COLO668 (cell line): ENCODE data around the gene DTL.

Experiments
- DNase-seq: peaks from one replicate; lab custom pipeline; 2025; ENCODE audit not compliant: unreplicated experiment; lab: John Stamatoyannopoulos, UW

DTL gene

GRCh38 chr1:212121779-212122178 lies 86.2 kb downstream of the DTL start:
- no peak for DNase-seq

GRCh38 chr1:212124690-212125582 lies 89.4 kb downstream of the DTL start:
- DNase-seq, result no peak

GRCh38 chr1:212125654-212126053 lies 90.1 kb downstream of the DTL start:
- no peak for DNase-seq

- no peak for DNase-seq
Observed at GRCh38 chr1:212127221-212127620, 91.7 kb downstream of the DTL start.

- DNase-seq, result no peak
Observed at GRCh38 chr1:212129781-212130180, 94.2 kb downstream of the DTL start.

GRCh38 chr1:212132025-212132424 lies 96.5 kb downstream of the DTL start:
- DNase-seq, result no peak

GRCh38 chr1:212133319-212133718 lies 97.8 kb downstream of the DTL start:
- no peak for DNase-seq

GRCh38 chr1:212135166-212135565 lies 99.6 kb downstream of the DTL start:
- no peak for DNase-seq

- DNase-seq, result no peak
Observed at GRCh38 chr1:212137854-212138253, 102.3 kb downstream of the DTL start.

GRCh38 chr1:212138457-212138856 lies 102.9 kb downstream of the DTL start:
- no peak for DNase-seq

GRCh38 chr1:212139526-212140135 lies 104.1 kb downstream of the DTL start:
- DNase-seq, result no peak

GRCh38 chr1:212141404-212141803 lies 105.9 kb downstream of the DTL start:
- DNase-seq, result no peak

- DNase-seq, result no peak
Observed at GRCh38 chr1:212142883-212143530, 107.5 kb downstream of the DTL start.

GRCh38 chr1:212147581-212148033 lies 112.1 kb downstream of the DTL start:
- DNase-seq, result no peak

GRCh38 chr1:212149566-212149965 lies 114.0 kb downstream of the DTL start:
- no peak for DNase-seq

- no peak for DNase-seq
Observed at GRCh38 chr1:212152308-212152693, 116.8 kb downstream of the DTL start.

GRCh38 chr1:212152869-212153268 lies 117.3 kb downstream of the DTL start:
- DNase-seq, result no peak

GRCh38 chr1:212153635-212154034 lies 118.1 kb downstream of the DTL start:
- DNase-seq, result no peak
